ENCODE measurements around the gene C1QB. TPM values are rescaled to one million over a fixed set of nuclear protein-coding genes. Genes with fewer than 3 reads are reported as not detected.

The C1QB gene
- total and polyA plus RNA-seq, 9 of the 15 experiments (the other 6 are each of a cell fraction or from before 2014, with no cell fraction given): 0.55 TPM; not detected in 8

DNA sequence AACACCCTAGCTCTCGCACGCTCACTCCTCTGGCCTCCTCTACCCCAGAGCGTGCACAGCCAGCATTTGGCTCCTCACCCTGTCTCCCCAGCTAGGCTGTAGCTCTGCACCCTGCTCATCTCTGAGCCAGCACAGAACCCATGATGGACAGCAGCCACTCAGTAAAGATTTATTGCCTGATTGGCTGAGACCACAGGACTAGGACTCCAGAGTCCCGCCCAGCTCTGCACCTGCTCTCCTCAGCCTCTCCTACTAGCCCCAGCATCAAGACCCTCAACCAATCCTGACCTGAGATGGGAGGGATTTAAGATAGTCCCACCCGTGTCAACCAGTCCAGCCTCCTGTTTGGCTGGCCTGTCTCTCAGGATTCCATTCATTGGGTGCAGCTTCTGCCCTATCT, 9.3 kb downstream of the C1QB start (continued):
- TF ChIP-seq ELF2 (CRISPR knock-in tag; IDR thresholded peaks at IDR 0.05) (no peak), PHF20 (IDR thresholded peaks at IDR 0.05; ENCODE audit: partially characterized antibody) (no peak), ZNF175 (CRISPR knock-in tag; IDR thresholded peaks at IDR 0.05; ENCODE audit: low read depth) (no peak), SIX5 (IDR thresholded peaks at IDR 0.05; ENCODE audit: borderline replicate concordance in 1 of 2, insufficient read depth in 1 of 2, low read depth in 1 of 2, low read length in 2 of 2) (no peak), RHOXF2B (CRISPR knock-in tag; conservative IDR thresholded peaks at IDR 0.05) (no peak), JUN (IDR thresholded peaks at IDR 0.05; ENCODE audit: borderline replicate concordance, low read depth, low read length) (no peak), JUN (CRISPR knock-in tag; IDR thresholded peaks at IDR 0.05; ENCODE audit: borderline replicate concordance) (no peak), ZNF561 (CRISPR knock-in tag; conservative IDR thresholded peaks at IDR 0.05) (no peak), ZNF785 (CRISPR knock-in tag; IDR thresholded peaks at IDR 0.05) (no peak), NCOA1 (IDR thresholded peaks at IDR 0.05; ENCODE audit: low read depth) (no peak), EP400 (IDR thresholded peaks at IDR 0.05) (no peak)
- TF ChIP-seq, protein P1, sequence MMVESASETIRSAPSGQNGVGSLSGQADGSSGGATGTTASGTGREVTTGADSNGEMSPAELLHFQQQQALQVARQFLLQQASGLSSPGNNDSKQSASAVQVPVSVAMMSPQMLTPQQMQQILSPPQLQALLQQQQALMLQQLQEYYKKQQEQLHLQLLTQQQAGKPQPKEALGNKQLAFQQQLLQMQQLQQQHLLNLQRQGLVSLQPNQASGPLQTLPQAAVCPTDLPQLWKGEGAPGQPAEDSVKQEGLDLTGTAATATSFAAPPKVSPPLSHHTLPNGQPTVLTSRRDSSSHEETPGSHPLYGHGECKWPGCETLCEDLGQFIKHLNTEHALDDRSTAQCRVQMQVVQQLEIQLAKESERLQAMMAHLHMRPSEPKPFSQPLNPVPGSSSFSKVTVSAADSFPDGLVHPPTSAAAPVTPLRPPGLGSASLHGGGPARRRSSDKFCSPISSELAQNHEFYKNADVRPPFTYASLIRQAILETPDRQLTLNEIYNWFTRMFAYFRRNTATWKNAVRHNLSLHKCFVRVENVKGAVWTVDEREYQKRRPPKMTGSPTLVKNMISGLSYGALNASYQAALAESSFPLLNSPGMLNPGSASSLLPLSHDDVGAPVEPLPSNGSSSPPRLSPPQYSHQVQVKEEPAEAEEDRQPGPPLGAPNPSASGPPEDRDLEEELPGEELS (CRISPR knock-in tag; IDR thresholded peaks at IDR 0.05; ENCODE audit: borderline replicate concordance): no peak
- TF ChIP-seq, protein P2, sequence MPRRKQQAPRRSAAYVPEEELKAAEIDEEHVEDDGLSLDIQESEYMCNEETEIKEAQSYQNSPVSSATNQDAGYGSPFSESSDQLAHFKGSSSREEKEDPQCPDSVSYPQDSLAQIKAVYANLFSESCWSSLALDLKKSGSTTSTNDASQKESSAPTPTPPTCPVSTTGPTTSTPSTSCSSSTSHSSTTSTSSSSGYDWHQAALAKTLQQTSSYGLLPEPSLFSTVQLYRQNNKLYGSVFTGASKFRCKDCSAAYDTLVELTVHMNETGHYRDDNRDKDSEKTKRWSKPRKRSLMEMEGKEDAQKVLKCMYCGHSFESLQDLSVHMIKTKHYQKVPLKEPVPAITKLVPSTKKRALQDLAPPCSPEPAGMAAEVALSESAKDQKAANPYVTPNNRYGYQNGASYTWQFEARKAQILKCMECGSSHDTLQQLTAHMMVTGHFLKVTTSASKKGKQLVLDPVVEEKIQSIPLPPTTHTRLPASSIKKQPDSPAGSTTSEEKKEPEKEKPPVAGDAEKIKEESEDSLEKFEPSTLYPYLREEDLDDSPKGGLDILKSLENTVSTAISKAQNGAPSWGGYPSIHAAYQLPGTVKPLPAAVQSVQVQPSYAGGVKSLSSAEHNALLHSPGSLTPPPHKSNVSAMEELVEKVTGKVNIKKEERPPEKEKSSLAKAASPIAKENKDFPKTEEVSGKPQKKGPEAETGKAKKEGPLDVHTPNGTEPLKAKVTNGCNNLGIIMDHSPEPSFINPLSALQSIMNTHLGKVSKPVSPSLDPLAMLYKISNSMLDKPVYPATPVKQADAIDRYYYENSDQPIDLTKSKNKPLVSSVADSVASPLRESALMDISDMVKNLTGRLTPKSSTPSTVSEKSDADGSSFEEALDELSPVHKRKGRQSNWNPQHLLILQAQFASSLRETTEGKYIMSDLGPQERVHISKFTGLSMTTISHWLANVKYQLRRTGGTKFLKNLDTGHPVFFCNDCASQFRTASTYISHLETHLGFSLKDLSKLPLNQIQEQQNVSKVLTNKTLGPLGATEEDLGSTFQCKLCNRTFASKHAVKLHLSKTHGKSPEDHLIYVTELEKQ (CRISPR knock-in tag; IDR thresholded peaks at IDR 0.05): 0 out of 2 replicates have a peak, but pooled peaks have one; percentile 38
- TF ChIP-seq, protein P3, sequence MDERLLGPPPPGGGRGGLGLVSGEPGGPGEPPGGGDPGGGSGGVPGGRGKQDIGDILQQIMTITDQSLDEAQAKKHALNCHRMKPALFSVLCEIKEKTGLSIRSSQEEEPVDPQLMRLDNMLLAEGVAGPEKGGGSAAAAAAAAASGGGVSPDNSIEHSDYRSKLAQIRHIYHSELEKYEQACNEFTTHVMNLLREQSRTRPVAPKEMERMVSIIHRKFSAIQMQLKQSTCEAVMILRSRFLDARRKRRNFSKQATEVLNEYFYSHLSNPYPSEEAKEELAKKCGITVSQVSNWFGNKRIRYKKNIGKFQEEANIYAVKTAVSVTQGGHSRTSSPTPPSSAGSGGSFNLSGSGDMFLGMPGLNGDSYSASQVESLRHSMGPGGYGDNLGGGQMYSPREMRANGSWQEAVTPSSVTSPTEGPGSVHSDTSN (CRISPR knock-in tag; IDR thresholded peaks at IDR 0.05; ENCODE audit: low read depth): peak; percentile 14; the same call in 1 of the 2 replicates
- TF ChIP-seq, protein P3 (tag; conservative IDR thresholded peaks at IDR 0.05; ENCODE audit: low read depth): peak; percentile 86

Measured in K562 (cell line).